Measurements from ENCODE around the gene MDC1.

DNA sequence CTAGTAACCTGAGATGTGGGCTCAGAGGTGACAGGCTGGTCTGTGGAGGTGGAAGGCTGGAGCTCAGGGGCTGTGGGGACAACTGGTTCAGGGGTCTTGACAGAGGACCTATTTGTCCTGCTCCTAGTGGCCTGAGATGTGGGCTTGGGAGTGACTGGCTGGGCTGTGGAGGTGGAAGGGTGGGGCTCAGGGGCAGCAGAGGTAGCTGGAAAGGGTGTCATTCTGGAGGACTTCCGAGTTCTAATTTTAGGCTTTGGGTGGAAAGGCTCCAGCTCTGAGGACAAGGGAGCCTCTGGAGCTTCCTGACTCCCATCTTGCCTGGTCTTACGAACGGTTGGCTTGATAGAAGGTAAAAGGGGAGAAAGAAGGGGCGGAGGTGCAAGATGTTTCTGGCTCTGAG, 11.5 kb downstream of the MDC1 start:
- no peak for TF ChIP-seq CTCF (IDR thresholded peaks at IDR 0.05)
- no peak for TF ChIP-seq POLR2A (IDR thresholded peaks at IDR 0.05)
- no peak for TF ChIP-seq EP300 (IDR thresholded peaks at IDR 0.05)

Data from tibial nerve (tissue), 4 donors.